Ovary (tissue), 3 donors: ENCODE measurements around the gene FOSL2.
A peak's percentile ranks its signal among the peaks of the same experiment; 100 is the strongest.

Source experiments
- CTCF ChIP-seq, 3 donors: fragments of 450-650 bp in 2 of 3; fragments of 200-600 bp in 1 of 3; IDR thresholded peaks; one replicate each; pipeline versions ENCODE4 v1.5.1 to v1.8.0; 2016 to 2022; ENCODE audit warnings: antibody characterized with exemption in 3 of 3, mild to moderate bottlenecking in 1 of 3
- EP300 ChIP-seq: sonication (generic); formaldehyde crosslinking; IDR thresholded peaks from one replicate; pipeline ENCODE4 v1.6.1; 2017; ENCODE audit warnings: antibody characterized with exemption
- POLR2A ChIP-seq: fragments of 450-650 bp; IDR thresholded peaks from one replicate; pipeline ENCODE4 v1.6.1; 2017; ENCODE audit warnings: antibody characterized with exemption, mild to moderate bottlenecking, moderate library complexity
- donor health status: DM: no; HTN: no; CAD: no.

GRCh38 chr2:28391564-28392296 lies 928 bp upstream of the FOSL2 start:
- peak in 2 of 3 donors; percentile 5 to 13 for TF ChIP-seq CTCF (IDR thresholded peaks at IDR 0.05)
- peak; percentile 40 for TF ChIP-seq POLR2A
- TF ChIP-seq EP300, result peak; percentile 50
